ENCODE results near the gene KLK8.

KLK8 gene

GRCh38 chr19:50947123-50947522 lies 54.3 kb downstream of the KLK8 start:
- no peak for DNase-seq (ENCODE audit: low read depth in 2 of 2)

Measured in activated CD8-positive, alpha-beta memory T cell treated with anti-CD3 and anti-CD28 coated beads for 4 hours (primary cell).